Parathyroid adenoma (tissue), 2 donors: ENCODE data around the gene PPP1R16B.
"Not testable (repeated sequence)": the region's sequence is repeated elsewhere in the genome, so short reads cannot be mapped to it uniquely, and the experiment has no call there.

Source experiments
- H2AFZ ChIP-seq: fragments of 300-600 bp; sonication (generic); one replicate; pipeline ENCODE4 v1.7.0; 2017; ENCODE audit warnings: antibody characterized with exemption, mild to moderate bottlenecking
- H3K27ac ChIP-seq: fragments of 300-600 bp; sonication (generic); one replicate; pipeline ENCODE4 v1.7.0; 2017
- H3K27me3 ChIP-seq: fragments of 300-600 bp; sonication (generic); one replicate; pipeline ENCODE4 v1.7.0; 2017; ENCODE audit warnings: low read length; ENCODE audit not compliant: control insufficient read depth, insufficient read depth
- H3K36me3 ChIP-seq: fragments of 300-600 bp; sonication (generic); one replicate; pipeline ENCODE4 v1.7.0; 2017; ENCODE audit warnings: low read length; ENCODE audit not compliant: control insufficient read depth, insufficient read depth
- H3K4me1 ChIP-seq: fragments of 300-600 bp; sonication (generic); one replicate; pipeline ENCODE4 v1.7.0; 2017; ENCODE audit warnings: control low read depth
- H3K4me2 ChIP-seq: fragments of 300-600 bp; sonication (generic); one replicate; pipeline ENCODE4 v1.7.0; 2017; ENCODE audit warnings: low read length
- H3K4me3 ChIP-seq: fragments of 300-600 bp; sonication (generic); one replicate; pipeline ENCODE4 v1.7.0; 2017; ENCODE audit warnings: low read depth, low read length
- H3K79me2 ChIP-seq: fragments of 300-600 bp; sonication (generic); one replicate; pipeline ENCODE4 v1.7.0; 2017; ENCODE audit warnings: control low read depth
- H3K9ac ChIP-seq: fragments of 300-600 bp; sonication (generic); one replicate; pipeline ENCODE4 v1.7.0; 2017; ENCODE audit warnings: mild to moderate bottlenecking
- H3K9me3 ChIP-seq: fragments of 300-600 bp; sonication (generic); one replicate; pipeline ENCODE4 v1.7.0; 2017; ENCODE audit warnings: low read length; ENCODE audit not compliant: control insufficient read depth
- CTCF ChIP-seq: fragments of 300-600 bp; sonication (generic); IDR thresholded peaks from one replicate; pipeline ENCODE4 v1.7.0; 2017; ENCODE audit warnings: antibody characterized with exemption, mild to moderate bottlenecking
- donor health status: primary hyperparathyroidism.

PPP1R16B gene

GRCh38 chr20:38857703-38858102 is 52.2 kb downstream of the PPP1R16B start:
- no peak overlapping the region for H3K4me3 ChIP-seq
- H3K79me2 ChIP-seq, result no peaks in the 10 kb centered on the region
- H2AFZ ChIP-seq, result no peak overlapping the region
- H3K27me3 ChIP-seq, result no peaks in the 10 kb centered on the region
- no peak overlapping the region for H3K27ac ChIP-seq
- H3K4me2 ChIP-seq, result no peak overlapping the region
- H3K36me3 ChIP-seq, result no peaks in the 10 kb centered on the region
- no peak for TF ChIP-seq CTCF
- H3K4me1 ChIP-seq, result peaks cover 3% of the 10 kb centered on the region
- no peaks in the 10 kb centered on the region for H3K9me3 ChIP-seq
- H3K9ac ChIP-seq, result no peak overlapping the region

- Histone ChIP-seq H3K27me3 (no peaks in the 10 kb centered on the region), H3K9me3 (no peaks in the 10 kb centered on the region), H3K27ac (no peak overlapping the region), H3K9ac (no peak overlapping the region), H3K79me2 (no peaks in the 10 kb centered on the region), H3K4me2 (no peak overlapping the region), H3K36me3 (no peaks in the 10 kb centered on the region), H3K4me1 (peaks cover 3% of the 10 kb centered on the region), H2AFZ (no peak overlapping the region), H3K4me3 (no peak overlapping the region)
- no peak for TF ChIP-seq CTCF
These were observed 53.7 kb downstream of the PPP1R16B start for GRCh38 chr20:38859070-38859690.

GRCh38 chr20:38859857-38860256 is 54.4 kb downstream of the PPP1R16B start:
- H3K36me3 ChIP-seq, H3K9ac ChIP-seq, H3K4me2 ChIP-seq, H3K4me3 ChIP-seq, H3K9me3 ChIP-seq, H3K27ac ChIP-seq, H3K4me1 ChIP-seq, H3K27me3 ChIP-seq, H2AFZ ChIP-seq, H3K79me2 ChIP-seq: not testable (repeated sequence)

- Histone ChIP-seq H3K4me2 (no peak overlapping the region), H3K27ac (no peak overlapping the region), H2AFZ (no peak overlapping the region), H3K79me2 (no peaks in the 10 kb centered on the region), H3K9ac (no peak overlapping the region), H3K27me3 (no peaks in the 10 kb centered on the region), H3K4me1 (peaks cover 3% of the 10 kb centered on the region), H3K9me3 (no peaks in the 10 kb centered on the region), H3K36me3 (no peaks in the 10 kb centered on the region), H3K4me3 (no peak overlapping the region)
- no peak for TF ChIP-seq CTCF
These were observed 55.5 kb downstream of the PPP1R16B start for GRCh38 chr20:38861071-38861401.

- Histone ChIP-seq H3K9me3 (no peaks in the 10 kb centered on the region), H3K4me3 (no peak overlapping the region), H3K4me1 (peaks cover 3% of the 10 kb centered on the region), H3K27ac (no peak overlapping the region), H3K79me2 (no peaks in the 10 kb centered on the region), H2AFZ (no peak overlapping the region), H3K36me3 (no peaks in the 10 kb centered on the region), H3K9ac (no peak overlapping the region), H3K27me3 (no peaks in the 10 kb centered on the region), H3K4me2 (no peak overlapping the region)
- TF ChIP-seq CTCF, result no peak
These were observed 56.7 kb downstream of the PPP1R16B start for GRCh38 chr20:38862226-38862625.
